T-helper 17 cell (primary cell): ENCODE measurements around the gene DNAH8. TPM values are rescaled to one million over a fixed set of nuclear protein-coding genes. Genes with fewer than 3 reads are reported as not detected.
A peak's percentile ranks its signal among the peaks of the same experiment; 100 is the strongest.

Experiments used
- ATAC-seq: fragments of 150-1000 bp; cut with Tn5 transposase; 2 replicates; pipeline ENCODE4 v1.10.0; 2021; ENCODE audit warnings: mild to moderate bottlenecking, moderate library complexity
- DNase-seq, 3 donors: peaks; one replicate each; pipeline versions ENCODE4 v3.0.0 to v3.0.0-alpha.2; 2020 to 2021
- H3K9me3 ChIP-seq: one replicate; pipeline ENCODE4 v1.7.0; 2013; ENCODE audit warnings: low read length, mild to moderate bottlenecking; ENCODE audit not compliant: control insufficient read depth, poor library complexity, severe bottlenecking
- H3K27ac Mint-ChIP-seq: one replicate; pipeline ENCODE4 v1.8.0; 2022; ENCODE audit warnings: mild to moderate bottlenecking, moderate library complexity, mixed read lengths
- H3K27me3 Mint-ChIP-seq: one replicate; pipeline ENCODE4 v1.8.0; 2022; ENCODE audit warnings: mixed read lengths
- H3K36me3 Mint-ChIP-seq: one replicate; pipeline ENCODE4 v1.8.0; 2022; ENCODE audit warnings: low read depth, mixed read lengths
- H3K4me1 Mint-ChIP-seq: one replicate; pipeline ENCODE4 v1.8.0; 2022; ENCODE audit warnings: mild to moderate bottlenecking, mixed read lengths
- H3K4me3 Mint-ChIP-seq: one replicate; pipeline ENCODE4 v1.8.0; 2022; ENCODE audit warnings: mild to moderate bottlenecking, moderate library complexity, mixed read lengths
- total RNA-seq, 4 donors: library from RNA in 2 of 4; stranded (reverse) in 2 of 4; gene quantifications; one replicate each; pipeline ENCODE4 v1.2.3 and lab custom pipeline; 2022 to 2026

The DNAH8 gene
- total RNA-seq, 2 donors from 2014 or later: 0.05 TPM

GRCh38 chr6:39035681-39036080 is 320.6 kb downstream of the DNAH8 start:
- Mint-ChIP-seq H3K4me1 (peaks cover 7% of the 10 kb centered on the region), H3K36me3 (peaks cover 2% of the 10 kb centered on the region), H3K27ac (no peak overlapping the region), H3K4me3 (no peak overlapping the region), H3K27me3 (peaks cover 83% of the 10 kb centered on the region)
- ATAC-seq: no peak
- no peak for DNase-seq
- H3K9me3 ChIP-seq: peaks cover 3% of the 10 kb centered on the region

GRCh38 chr6:39037082-39037508 is 322.0 kb downstream of the DNAH8 start:
- ATAC-seq: no peak
- no peak for DNase-seq
- Mint-ChIP-seq H3K27ac (no peak overlapping the region), H3K4me1 (peaks cover 7% of the 10 kb centered on the region), H3K4me3 (no peak overlapping the region), H3K36me3 (peaks cover 2% of the 10 kb centered on the region), H3K27me3 (peaks cover 83% of the 10 kb centered on the region)
- peaks cover 3% of the 10 kb centered on the region for H3K9me3 ChIP-seq

DNA sequence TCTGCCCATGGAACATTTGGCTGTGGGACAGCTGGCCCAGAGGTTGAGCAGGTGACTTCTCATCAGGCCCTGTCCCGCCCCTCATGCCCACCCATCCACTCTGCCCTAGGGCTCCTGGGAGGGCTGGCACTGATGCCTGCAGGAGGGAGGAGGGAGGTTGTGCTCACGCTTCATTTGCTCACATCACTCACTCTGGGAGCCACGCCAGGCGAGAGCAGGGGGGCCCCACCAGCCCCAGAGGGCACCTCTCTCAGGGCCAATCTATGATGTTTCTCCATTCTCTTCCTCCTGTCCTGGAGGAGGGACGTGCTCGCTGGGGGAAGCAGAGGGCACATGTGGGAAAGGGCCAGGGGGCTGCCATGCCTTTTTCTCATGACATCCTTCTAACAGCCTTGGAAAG is 322.6 kb downstream of the DNAH8 start:
- Mint-ChIP-seq H3K27me3 (peaks cover 82% of the 10 kb centered on the region), H3K36me3 (peaks cover 2% of the 10 kb centered on the region), H3K27ac (no peak overlapping the region), H3K4me3 (no peak overlapping the region), H3K4me1 (peaks cover 7% of the 10 kb centered on the region)
- H3K9me3 ChIP-seq: peaks cover 3% of the 10 kb centered on the region
- DNase-seq (no peak), ATAC-seq (no peak)

GRCh38 chr6:39040080-39040673 is 325.1 kb downstream of the DNAH8 start:
- H3K27ac Mint-ChIP-seq: no peak overlapping the region
- H3K27me3 Mint-ChIP-seq: peaks cover 66% of the 10 kb centered on the region
- H3K36me3 Mint-ChIP-seq: peaks cover 2% of the 10 kb centered on the region
- ATAC-seq (no peak), DNase-seq (no peak)
- peaks cover 7% of the 10 kb centered on the region for H3K4me1 Mint-ChIP-seq
- no peaks in the 10 kb centered on the region for H3K9me3 ChIP-seq
- H3K4me3 Mint-ChIP-seq: no peak overlapping the region

DNA sequence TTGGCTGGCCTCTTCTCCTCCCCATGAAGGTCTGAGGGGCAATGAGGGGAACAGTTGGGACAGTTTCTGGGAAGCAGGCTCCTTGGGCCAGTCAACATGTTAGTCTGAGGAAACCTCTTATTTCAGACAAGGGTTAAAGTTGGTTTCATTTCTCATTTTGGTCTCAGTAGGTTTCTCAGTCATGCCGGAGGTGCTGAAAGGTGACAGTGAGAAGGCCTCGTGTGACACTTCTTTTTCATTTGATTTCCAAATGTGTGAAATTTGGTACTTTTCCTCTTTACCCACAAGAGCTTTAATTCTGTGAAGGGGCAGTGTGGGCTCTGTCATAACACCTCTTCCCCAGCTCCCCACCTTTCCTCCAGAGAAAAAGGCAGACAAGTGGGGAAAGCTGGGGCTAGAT is 326.0 kb downstream of the DNAH8 start:
- H3K27me3 Mint-ChIP-seq: peaks cover 58% of the 10 kb centered on the region

DNA sequence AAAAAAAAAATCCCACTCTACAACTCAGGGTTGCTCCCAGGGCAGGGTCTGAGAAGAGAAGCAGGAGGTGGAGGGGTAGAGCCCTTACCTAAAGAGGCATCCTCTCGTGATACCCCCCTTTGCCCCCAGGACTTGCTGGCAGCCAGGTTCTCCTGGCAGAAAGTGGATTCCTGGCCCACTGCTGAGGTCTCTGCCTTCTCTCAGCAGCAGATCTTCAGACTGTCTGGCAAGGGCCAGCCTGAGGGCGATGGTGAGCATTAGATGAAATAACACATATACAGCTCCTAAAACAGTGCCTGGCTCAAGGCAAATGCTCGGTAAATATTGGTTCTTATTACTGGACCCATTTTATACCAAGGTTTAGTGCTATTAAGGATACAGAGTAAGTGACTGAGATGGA is 328.7 kb downstream of the DNAH8 start:
- DNase-seq (no peak), ATAC-seq (no peak)
- no peak overlapping the region for H3K27ac Mint-ChIP-seq
- peaks cover 2% of the 10 kb centered on the region for H3K4me1 Mint-ChIP-seq
- H3K36me3 Mint-ChIP-seq: no peaks in the 10 kb centered on the region
- no peaks in the 10 kb centered on the region for H3K9me3 ChIP-seq
- H3K4me3 Mint-ChIP-seq: no peak overlapping the region
- peaks cover 49% of the 10 kb centered on the region for H3K27me3 Mint-ChIP-seq

More for the DNA sequence above, 326.0 kb downstream of the DNAH8 start:
- ATAC-seq (no peak), DNase-seq (no peak)
- H3K9me3 ChIP-seq: no peaks in the 10 kb centered on the region
- H3K4me3 Mint-ChIP-seq: no peak overlapping the region
- peaks cover 5% of the 10 kb centered on the region for H3K4me1 Mint-ChIP-seq
- H3K27ac Mint-ChIP-seq: no peak overlapping the region
- H3K36me3 Mint-ChIP-seq: peaks cover 2% of the 10 kb centered on the region

DNA sequence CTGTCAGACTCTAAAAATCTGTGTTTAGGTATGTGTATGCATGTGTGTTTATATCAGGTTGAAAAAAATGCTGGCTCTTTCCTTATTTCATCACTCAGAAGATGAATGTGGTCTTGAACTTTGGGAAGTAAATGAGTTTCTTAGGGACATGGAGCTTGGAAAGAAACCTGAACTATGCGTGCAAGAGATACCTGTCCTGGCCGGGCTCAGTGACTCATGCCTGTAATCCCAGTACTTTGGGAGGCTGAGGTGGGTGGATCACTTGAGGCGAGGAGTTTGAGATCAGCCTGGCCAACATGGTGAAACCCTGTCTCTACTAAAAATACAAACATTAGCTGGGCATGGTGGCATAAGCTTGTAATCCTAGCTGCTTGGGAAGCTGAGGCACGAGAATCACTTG is 329.1 kb downstream of the DNAH8 start:
- no peak for DNase-seq
- H3K9me3 ChIP-seq: no peaks in the 10 kb centered on the region
- peaks cover 48% of the 10 kb centered on the region for H3K27me3 Mint-ChIP-seq
- no peak overlapping the region for H3K27ac Mint-ChIP-seq
- no peak overlapping the region for H3K4me3 Mint-ChIP-seq
- H3K4me1 Mint-ChIP-seq: peaks cover 4% of the 10 kb centered on the region
- peaks cover 2% of the 10 kb centered on the region for H3K36me3 Mint-ChIP-seq
- no peak for ATAC-seq

DNA sequence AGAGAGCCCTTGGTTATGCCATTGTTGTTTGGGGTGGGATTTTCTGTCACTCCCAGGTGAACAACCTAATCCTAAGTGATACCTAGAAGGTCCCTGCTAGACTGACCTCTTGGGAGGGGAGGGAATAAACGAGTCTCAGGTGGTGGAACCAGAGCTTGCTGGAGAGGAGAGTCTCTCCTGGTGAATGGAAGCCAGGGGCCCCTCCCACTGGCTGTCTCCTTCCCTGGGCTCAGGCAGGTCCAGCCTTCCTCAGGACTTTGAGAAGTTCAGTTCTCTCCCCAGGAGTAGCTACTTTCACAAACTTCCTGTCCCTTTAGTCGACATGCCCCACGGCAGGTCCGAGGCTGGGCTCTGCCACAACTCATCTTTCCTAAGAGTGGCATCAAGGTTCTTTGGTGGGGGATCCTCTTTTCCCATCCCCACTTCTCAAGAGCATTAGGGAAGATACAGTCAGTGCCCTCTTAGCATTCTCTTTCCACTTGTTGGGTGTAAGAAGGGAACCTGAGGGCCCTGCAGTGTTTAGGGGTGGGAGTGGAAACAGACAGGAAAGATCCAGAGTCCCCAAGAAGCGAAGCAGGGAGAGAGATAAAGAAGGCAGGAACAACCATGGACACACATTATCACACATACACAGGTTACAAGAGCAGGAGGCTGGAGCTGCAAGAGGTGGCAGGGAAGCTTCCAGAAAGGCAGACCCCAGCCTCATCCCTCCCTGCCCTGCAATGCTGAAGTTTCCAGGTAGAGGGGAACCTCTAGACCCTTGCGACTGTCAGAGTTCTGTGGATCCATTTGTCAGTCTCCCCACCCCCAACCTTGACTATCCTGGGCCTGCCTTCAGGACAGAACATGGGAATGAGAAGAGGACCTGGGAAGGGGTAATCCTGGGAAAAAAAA is 332.6 kb downstream of the DNAH8 start:
- H3K27me3 Mint-ChIP-seq: peaks cover 58% of the 10 kb centered on the region
- no peaks in the 10 kb centered on the region for H3K9me3 ChIP-seq
- H3K4me1 Mint-ChIP-seq: peaks cover 16% of the 10 kb centered on the region
- H3K27ac Mint-ChIP-seq: no peak overlapping the region
- DNase-seq: no peak
- H3K36me3 Mint-ChIP-seq: peaks cover 6% of the 10 kb centered on the region
- no peak for ATAC-seq
- H3K4me3 Mint-ChIP-seq: peak overlapping the region; percentile 79

DNA sequence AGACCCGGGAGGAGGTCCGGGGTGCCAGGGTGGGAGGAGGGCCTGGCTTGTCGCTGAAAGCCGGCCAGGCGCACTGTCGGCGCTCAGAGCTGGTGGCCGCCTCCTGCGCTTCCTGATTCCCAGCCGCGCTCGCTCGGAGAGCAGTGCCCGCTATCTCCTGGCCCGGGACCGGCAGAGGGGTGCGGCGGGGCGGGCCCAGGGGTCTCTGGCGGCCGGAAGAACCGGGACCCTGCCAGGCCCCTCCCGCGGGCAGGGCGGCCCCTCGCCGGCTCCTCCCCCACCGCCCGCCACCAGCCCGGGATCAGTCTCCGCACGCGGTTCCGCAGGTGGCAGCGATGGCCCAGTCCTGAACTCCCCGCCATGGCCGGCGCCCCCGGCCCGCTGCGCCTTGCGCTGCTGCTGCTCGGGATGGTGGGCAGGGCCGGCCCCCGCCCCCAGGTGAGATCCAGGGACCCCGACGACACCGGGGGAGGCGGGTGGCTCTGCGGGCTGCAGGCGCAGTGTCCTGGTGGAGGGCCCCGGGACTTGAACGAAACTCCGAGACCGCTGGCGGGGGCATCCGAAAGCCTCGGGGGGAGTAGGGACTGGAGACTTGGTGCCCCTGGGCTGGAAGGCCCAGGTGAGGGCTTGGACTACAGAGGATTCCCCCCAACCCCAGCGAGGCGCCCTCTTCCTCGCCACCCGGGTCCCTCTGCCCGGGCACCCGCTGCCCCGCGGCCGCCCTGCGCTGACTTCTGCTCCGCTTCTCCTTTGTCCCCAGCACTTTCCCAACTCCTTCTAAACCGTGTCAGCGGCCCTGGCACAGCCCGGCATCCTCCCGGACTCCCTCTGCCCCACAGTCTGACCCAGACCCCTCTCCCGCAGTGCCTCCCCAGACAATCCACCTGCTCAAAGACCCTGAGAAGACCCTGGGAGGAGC is 333.6 kb downstream of the DNAH8 start, which contains the start of gene GLP1R:
Gene GLP1R, plus strand, starts transcription at position 301 of the 919 bp plus-strand sequence. Its CDS starts 60 bp downstream, at position 361.
- peak within 1 kb of the TSS; percentile 83 for H3K4me3 Mint-ChIP-seq
- ATAC-seq: no peak
- H3K4me1 Mint-ChIP-seq: peaks cover 18% of the 10 kb centered on the region
- H3K36me3 Mint-ChIP-seq: peaks cover 6% of the 10 kb centered on the region
- H3K9me3 ChIP-seq: no peaks in the 10 kb centered on the region
- no peak within 1 kb of the TSS for H3K27ac Mint-ChIP-seq
- peaks cover 61% of the 10 kb centered on the region for H3K27me3 Mint-ChIP-seq
- DNase-seq: no peak

DNA sequence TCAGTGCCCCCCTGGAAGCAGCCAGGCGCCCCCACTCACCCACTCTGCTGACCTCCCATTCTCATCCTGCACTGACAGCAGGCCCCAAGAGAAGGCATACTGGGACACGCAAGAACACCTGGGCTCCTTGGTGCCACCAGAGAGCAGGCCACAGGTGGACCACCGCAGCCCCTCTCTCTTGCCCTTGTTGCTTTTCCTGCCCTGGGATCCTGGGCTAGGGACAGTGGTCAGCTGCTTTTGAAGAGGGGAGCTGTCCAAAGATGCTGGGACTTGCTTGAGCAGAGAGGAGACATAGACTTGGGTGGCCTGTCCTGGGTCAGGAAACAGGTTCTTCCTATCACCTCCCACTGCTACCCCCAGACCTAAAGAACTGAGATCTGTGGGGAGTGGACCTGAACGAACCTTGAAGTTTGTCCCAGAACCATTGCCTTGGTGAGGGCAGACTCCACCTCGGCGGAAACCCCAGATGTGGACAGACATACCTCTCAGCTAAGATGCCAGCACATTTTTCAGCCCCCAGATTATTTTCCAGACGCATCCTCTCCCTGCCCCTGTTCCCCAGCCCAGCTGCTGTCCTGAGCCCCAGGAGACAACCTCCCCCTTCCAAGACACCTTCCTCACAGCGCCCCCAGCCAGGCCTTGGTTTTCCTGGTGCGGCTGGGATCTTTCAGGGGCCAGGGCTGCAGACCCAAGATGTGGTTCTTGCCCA is 334.6 kb downstream of the DNAH8 start:
- ATAC-seq (no peak), DNase-seq (no peak)
- H3K4me3 Mint-ChIP-seq: peak overlapping the region; percentile 83
- peaks cover 70% of the 10 kb centered on the region for H3K27me3 Mint-ChIP-seq
- H3K4me1 Mint-ChIP-seq: peaks cover 20% of the 10 kb centered on the region
- H3K36me3 Mint-ChIP-seq: peaks cover 6% of the 10 kb centered on the region
- H3K9me3 ChIP-seq: no peaks in the 10 kb centered on the region
- H3K27ac Mint-ChIP-seq: no peak overlapping the region

DNA sequence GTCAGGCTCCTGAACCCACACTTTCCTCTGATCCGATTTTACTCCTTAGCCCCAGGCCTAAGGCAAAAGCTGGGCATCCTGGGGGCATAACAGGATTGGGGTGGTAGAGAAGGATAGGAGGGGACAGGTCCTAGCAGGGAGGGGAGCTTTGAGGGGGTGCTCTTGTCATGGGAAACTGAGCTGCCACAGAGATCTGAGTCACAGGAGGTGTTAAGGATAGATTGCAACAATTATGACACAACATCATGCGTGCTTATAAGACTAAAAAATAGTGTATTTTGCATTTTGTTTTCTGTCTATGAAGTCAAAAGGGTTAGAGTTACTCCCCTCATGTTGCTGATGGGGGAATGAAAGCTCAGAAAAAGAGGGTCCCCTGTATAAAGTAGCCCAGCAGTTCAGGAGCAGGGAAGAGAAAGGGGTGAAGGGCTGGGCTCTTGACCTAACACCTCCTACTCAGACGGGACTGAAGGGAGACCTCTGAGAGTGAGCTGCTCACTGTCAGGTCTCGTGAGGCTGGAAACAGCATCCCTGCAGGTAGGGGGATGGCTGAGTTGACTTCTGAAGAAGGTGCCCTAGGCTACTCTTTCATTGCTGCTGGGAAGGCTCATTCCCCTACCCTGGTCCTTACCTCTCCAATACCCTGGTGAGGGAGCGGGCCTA is 335.5 kb downstream of the DNAH8 start:
- H3K4me1 Mint-ChIP-seq: peaks cover 20% of the 10 kb centered on the region
- no peak overlapping the region for H3K4me3 Mint-ChIP-seq
- DNase-seq (no peak), ATAC-seq (no peak)
- H3K27me3 Mint-ChIP-seq: peaks cover 70% of the 10 kb centered on the region
- H3K27ac Mint-ChIP-seq: no peak overlapping the region
- H3K9me3 ChIP-seq: no peaks in the 10 kb centered on the region
- H3K36me3 Mint-ChIP-seq: peaks cover 6% of the 10 kb centered on the region
